Right hindlimb (tissue), 1 donor: Measurements from ENCODE around the gene RRP9.
A peak's percentile ranks its signal among the peaks of the same experiment; 100 is the strongest.
"Not testable (repeated sequence)": the region's sequence is repeated elsewhere in the genome, so short reads cannot be mapped to it uniquely, and the experiment has no call there.

Source experiments
- DNase-seq: peaks from one replicate; pipeline ENCODE4 v3.0.0-alpha.2; 2018

Gene RRP9

GRCh38 chr3:51937014-51937413, 4.7 kb downstream of the RRP9 start:
- no peak for DNase-seq

GRCh38 chr3:51935886-51936755, 5.6 kb downstream of the RRP9 start:
- no peak for DNase-seq

- no peak for DNase-seq
Observed at GRCh38 chr3:51934991-51935885, 6.5 kb downstream of the RRP9 start.

GRCh38 chr3:51934139-51934850, 7.4 kb downstream of the RRP9 start:
- no peak for DNase-seq

GRCh38 chr3:51933471-51934138, 8.1 kb downstream of the RRP9 start:
- no peak for DNase-seq

- no peak for DNase-seq
Observed at GRCh38 chr3:51932471-51933370, 9.0 kb downstream of the RRP9 start.

- DNase-seq = no peak
Observed at GRCh38 chr3:51931756-51932155, 9.9 kb downstream of the RRP9 start.

GRCh38 chr3:51930439-51930838, 11.3 kb downstream of the RRP9 start:
- no peak for DNase-seq

GRCh38 chr3:51929420-51930003, 12.2 kb downstream of the RRP9 start:
- DNase-seq = peak; percentile 18

GRCh38 chr3:51928981-51929380, 12.7 kb downstream of the RRP9 start:
- not testable (repeated sequence) for DNase-seq

- DNase-seq = no peak
Observed at GRCh38 chr3:51928438-51928837, 13.3 kb downstream of the RRP9 start.

GRCh38 chr3:51927061-51927977, 14.4 kb downstream of the RRP9 start:
- DNase-seq = no peak

GRCh38 chr3:51921081-51921578, 20.6 kb downstream of the RRP9 start:
- no peak for DNase-seq

- DNase-seq = no peak
Observed at GRCh38 chr3:51916418-51916817, 25.3 kb downstream of the RRP9 start.

- DNase-seq = no peak
Observed at GRCh38 chr3:51908026-51908425, 33.7 kb downstream of the RRP9 start.

GRCh38 chr3:51904034-51904823, 37.5 kb downstream of the RRP9 start:
- DNase-seq = no peak

GRCh38 chr3:51902361-51902760, 39.3 kb downstream of the RRP9 start:
- not testable (repeated sequence) for DNase-seq

GRCh38 chr3:51900043-51900442, 41.7 kb downstream of the RRP9 start:
- DNase-seq = not testable (repeated sequence)

- no peak for DNase-seq
Observed at GRCh38 chr3:51897391-51897790, 44.3 kb downstream of the RRP9 start.
